Fibroblast of lung (primary cell): Measurements from ENCODE around the gene EPB41. TPM values are rescaled to one million over a fixed set of nuclear protein-coding genes. Genes with fewer than 3 reads are reported as not detected.
"Not testable (repeated sequence)": the region's sequence is repeated elsewhere in the genome, so short reads cannot be mapped to it uniquely, and the experiment has no call there.

Experiments
- DNase-seq, 2 donors: peaks; one replicate each; pipeline versions ENCODE4 v3.0.0 to v3.0.0-alpha.2; 2010; ENCODE audit warnings: low read depth in 2 of 2
- H2AFZ ChIP-seq: 2 replicates; pipeline ENCODE4 v1.5.1; 2012; ENCODE audit warnings: low read length, control low read depth, inconsistent platforms
- H3K27ac ChIP-seq: 2 replicates; pipeline ENCODE4 v1.5.1; 2011; ENCODE audit warnings: low read length, control low read depth; ENCODE audit not compliant: insufficient read depth
- H3K27me3 ChIP-seq: 2 replicates; pipeline ENCODE4 v1.5.1; 2011; ENCODE audit warnings: mild to moderate bottlenecking, low read length; ENCODE audit not compliant: control insufficient read depth, insufficient read depth
- H3K36me3 ChIP-seq: 2 replicates; pipeline ENCODE4 v1.5.1; 2011; ENCODE audit warnings: low read length; ENCODE audit not compliant: control insufficient read depth, insufficient read depth
- H3K4me1 ChIP-seq: 2 replicates; pipeline ENCODE4 v1.5.1; 2011; ENCODE audit warnings: low read length; ENCODE audit not compliant: control insufficient read depth, insufficient read depth; ENCODE audit errors: extremely low read depth
- H3K4me2 ChIP-seq: 2 replicates; pipeline ENCODE4 v1.5.1; 2011; ENCODE audit warnings: low read length, control low read depth; ENCODE audit not compliant: insufficient read depth; ENCODE audit errors: extremely low read depth
- H3K4me3 ChIP-seq, 4 experiments: fragments of 200-600 bp in 1 of 4; sonication (generic) in 1 of 4; replicated peaks in 1 of 4; 2 replicates each; pipeline ENCODE4 v1.5.1; 2011 to 2016; ENCODE audit warnings: low read length in 4 of 4, low read depth in 3 of 4, mild to moderate bottlenecking in 3 of 4, control low read depth in 2 of 4, inconsistent platforms in 1 of 4, mixed read lengths in 1 of 4; ENCODE audit not compliant: insufficient read depth in 1 of 4; ENCODE audit errors: control extremely low read depth in 1 of 4
- H3K79me2 ChIP-seq: 2 replicates; pipeline ENCODE4 v1.5.1; 2012; ENCODE audit warnings: mild to moderate bottlenecking, low read length, inconsistent platforms; ENCODE audit not compliant: control insufficient read depth, insufficient read depth
- H3K9ac ChIP-seq: 2 replicates; pipeline ENCODE4 v1.5.1; 2011; ENCODE audit warnings: mild to moderate bottlenecking, low read length, control low read depth; ENCODE audit not compliant: insufficient read depth
- H3K9me3 ChIP-seq: 2 replicates; pipeline ENCODE4 v1.5.1; 2012; ENCODE audit warnings: low read depth, low read length; ENCODE audit not compliant: control insufficient read depth, insufficient read depth
- H4K20me1 ChIP-seq: 2 replicates; pipeline ENCODE4 v1.5.1; 2011; ENCODE audit warnings: low read length; ENCODE audit not compliant: control insufficient read depth, insufficient read depth; ENCODE audit errors: extremely low read depth
- EZH2 ChIP-seq: IDR thresholded peaks from 2 replicates; pipeline ENCODE4 v1.5.1; 2012; ENCODE audit warnings: low read length, control low read depth, mild to moderate bottlenecking; ENCODE audit errors: missing control alignments
- polyA plus RNA-seq, 2 donors: library from polyadenylated mRNA; depleted of rRNA in 1 of 2; stranded (reverse) in 1 of 2; unstranded in 1 of 2; fragments of >200 nt; gene quantifications; 2 replicates each; pipeline ENCODE4 v1.2.1, GENCODE V29; 2011 to 2012; ENCODE audit warnings: missing spikeins in 1 of 2
- total RNA-seq: library from RNA; depleted of rRNA; stranded (reverse); fragments of >200 nt; gene quantifications from 2 replicates; pipeline ENCODE4 v1.2.1, GENCODE V29; 2014
- TF ChIP-seq, protein P1 (sequence below), 2 donors: IDR thresholded peaks in 1 of 2; conservative IDR thresholded peaks in 1 of 2; 1 replicate in 1 of 2; 2 replicates in 1 of 2; pipeline ENCODE4 v1.5.1; 2011 to 2012; ENCODE audit warnings: low read length in 2 of 2, control low read depth in 1 of 2, inconsistent platforms in 1 of 2, low read depth in 1 of 2, mild to moderate bottlenecking in 1 of 2

The EPB41 gene
- total and polyA plus RNA-seq, 2 donors (not counting 1 experiment from before 2014, with no cell fraction given): 7.4 to 38.0 TPM

DNA sequence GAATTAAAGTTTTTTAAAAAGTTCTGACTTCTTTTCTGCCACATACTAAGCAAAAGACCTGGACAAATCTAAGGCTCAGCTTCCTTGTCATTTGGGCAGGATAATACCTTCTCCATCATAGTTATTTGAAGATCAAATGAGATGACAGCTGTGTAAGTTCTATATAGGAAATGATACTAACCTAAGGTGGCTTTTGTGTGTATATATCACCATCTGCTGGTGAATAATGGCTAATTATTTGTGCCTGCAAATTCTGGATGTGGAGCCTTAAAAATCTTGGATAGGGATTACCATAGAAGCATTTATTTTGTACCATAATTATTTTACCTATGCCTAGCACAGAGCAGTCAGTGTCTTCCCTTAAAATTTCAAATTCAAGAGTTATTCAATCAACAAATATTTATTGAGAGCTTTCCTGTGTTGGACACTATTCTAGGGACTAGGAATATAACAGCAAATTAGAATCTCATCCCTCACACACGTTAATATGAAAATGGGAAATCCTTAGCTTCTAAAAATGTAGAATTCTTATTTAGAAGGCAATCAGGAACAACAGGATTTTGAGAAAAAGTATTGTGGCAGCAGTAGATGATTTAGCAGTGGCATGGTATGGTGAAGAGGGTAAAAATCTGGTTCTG, 119.6 kb downstream of the EPB41 start:
- H3K4me1 ChIP-seq: no peaks in the 10 kb centered on the region
- H4K20me1 ChIP-seq: no peaks in the 10 kb centered on the region
- TF ChIP-seq, protein P1, sequence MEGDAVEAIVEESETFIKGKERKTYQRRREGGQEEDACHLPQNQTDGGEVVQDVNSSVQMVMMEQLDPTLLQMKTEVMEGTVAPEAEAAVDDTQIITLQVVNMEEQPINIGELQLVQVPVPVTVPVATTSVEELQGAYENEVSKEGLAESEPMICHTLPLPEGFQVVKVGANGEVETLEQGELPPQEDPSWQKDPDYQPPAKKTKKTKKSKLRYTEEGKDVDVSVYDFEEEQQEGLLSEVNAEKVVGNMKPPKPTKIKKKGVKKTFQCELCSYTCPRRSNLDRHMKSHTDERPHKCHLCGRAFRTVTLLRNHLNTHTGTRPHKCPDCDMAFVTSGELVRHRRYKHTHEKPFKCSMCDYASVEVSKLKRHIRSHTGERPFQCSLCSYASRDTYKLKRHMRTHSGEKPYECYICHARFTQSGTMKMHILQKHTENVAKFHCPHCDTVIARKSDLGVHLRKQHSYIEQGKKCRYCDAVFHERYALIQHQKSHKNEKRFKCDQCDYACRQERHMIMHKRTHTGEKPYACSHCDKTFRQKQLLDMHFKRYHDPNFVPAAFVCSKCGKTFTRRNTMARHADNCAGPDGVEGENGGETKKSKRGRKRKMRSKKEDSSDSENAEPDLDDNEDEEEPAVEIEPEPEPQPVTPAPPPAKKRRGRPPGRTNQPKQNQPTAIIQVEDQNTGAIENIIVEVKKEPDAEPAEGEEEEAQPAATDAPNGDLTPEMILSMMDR (conservative IDR thresholded peaks at IDR 0.05 in 1 of 2, IDR thresholded peaks at IDR 0.05 in 1 of 2; ENCODE audit: low read depth in 1 of 2, low read length in 2 of 2): peak; percentile 42 to 57
- no peak for TF ChIP-seq EZH2
- no peak overlapping the region for H3K4me2 ChIP-seq
- no peaks in the 10 kb centered on the region for H3K27me3 ChIP-seq
- H3K36me3 ChIP-seq: no peaks in the 10 kb centered on the region
- no peaks in the 10 kb centered on the region for H3K9me3 ChIP-seq
- H3K9ac ChIP-seq: no peak overlapping the region
- no peak overlapping the region for H3K27ac ChIP-seq
- no peaks in the 10 kb centered on the region for H3K79me2 ChIP-seq
- DNase-seq: peak; percentile 30 to 72
- no peak overlapping the region for H3K4me3 ChIP-seq
- no peak overlapping the region for H2AFZ ChIP-seq

DNA sequence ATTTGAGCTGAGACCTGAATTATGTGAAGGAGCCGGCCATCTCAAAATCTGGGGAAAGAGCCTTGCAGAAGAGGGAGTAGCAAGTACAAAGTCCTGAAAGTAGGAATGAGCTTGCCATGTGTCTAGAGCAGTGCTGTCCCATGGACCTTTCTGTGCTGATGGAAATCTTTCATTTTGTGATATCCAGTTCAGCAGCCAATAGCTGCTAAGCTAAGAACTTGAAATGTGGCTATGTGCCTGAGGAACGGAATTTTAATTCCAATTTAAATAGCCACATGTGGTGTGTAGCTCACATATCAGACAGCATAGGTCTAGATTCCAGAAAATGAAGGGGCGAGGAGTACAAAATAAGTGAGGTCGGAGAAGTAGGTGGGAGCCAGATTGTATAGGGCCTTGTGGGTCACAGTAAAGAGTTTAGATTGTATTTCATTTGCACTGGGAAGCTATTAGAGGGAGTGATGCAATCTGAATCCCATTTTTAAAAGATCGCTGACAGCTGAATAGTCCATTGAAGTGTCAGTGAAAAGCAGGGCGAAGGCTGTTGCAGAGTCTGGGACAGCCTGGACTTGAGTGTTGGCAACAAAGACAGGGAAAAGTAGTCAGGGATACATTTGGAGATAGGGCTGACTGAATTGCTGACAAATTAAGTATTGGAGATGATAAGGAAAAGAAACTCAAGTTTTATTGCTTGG, 129.1 kb downstream of the EPB41 start:
- H3K27ac ChIP-seq: no peak overlapping the region
- H3K9ac ChIP-seq: no peak overlapping the region

DNA sequence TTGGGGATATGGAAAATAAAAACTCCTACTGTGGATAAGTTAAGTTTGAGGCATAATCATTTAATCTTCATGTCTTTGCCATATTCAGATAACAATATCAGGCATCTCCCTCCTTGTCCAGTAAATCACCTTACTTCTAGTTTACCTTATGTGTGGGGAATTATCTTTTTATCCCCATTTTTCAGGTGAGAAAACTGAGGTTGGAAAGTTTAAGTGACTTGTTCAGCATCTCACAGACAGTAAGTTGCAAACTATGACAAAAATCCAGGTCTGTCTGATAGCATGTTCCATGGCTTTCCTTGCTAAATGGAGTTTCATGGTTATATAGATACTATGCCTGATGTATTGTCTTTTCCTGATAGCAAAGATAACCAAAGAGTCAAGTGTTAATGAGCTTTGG, 129.6 kb downstream of the EPB41 start:
- Histone ChIP-seq H3K36me3 (no peaks in the 10 kb centered on the region), H3K4me2 (no peak overlapping the region), H2AFZ (no peak overlapping the region), H3K27ac (no peak overlapping the region), H4K20me1 (no peaks in the 10 kb centered on the region), H3K9ac (no peak overlapping the region), H3K4me1 (no peaks in the 10 kb centered on the region), H3K9me3 (no peaks in the 10 kb centered on the region), H3K27me3 (no peaks in the 10 kb centered on the region), H3K79me2 (no peaks in the 10 kb centered on the region), H3K4me3 (no peak overlapping the region)
- no peak for DNase-seq
- TF ChIP-seq EZH2: no peak
- TF ChIP-seq, protein P1 (conservative IDR thresholded peaks at IDR 0.05 in 1 of 2, IDR thresholded peaks at IDR 0.05 in 1 of 2; ENCODE audit: low read depth in 1 of 2, low read length in 2 of 2): no peak

More for the DNA sequence above, 129.1 kb downstream of the EPB41 start:
- H4K20me1 ChIP-seq: no peaks in the 10 kb centered on the region
- no peaks in the 10 kb centered on the region for H3K9me3 ChIP-seq
- H3K27me3 ChIP-seq: no peaks in the 10 kb centered on the region
- TF ChIP-seq EZH2: no peak
- TF ChIP-seq, protein P1 (conservative IDR thresholded peaks at IDR 0.05 in 1 of 2, IDR thresholded peaks at IDR 0.05 in 1 of 2; ENCODE audit: low read depth in 1 of 2, low read length in 2 of 2): no peak
- H3K79me2 ChIP-seq: no peaks in the 10 kb centered on the region
- peak in 1 of 2 donors; percentile 69 for DNase-seq
- no peaks in the 10 kb centered on the region for H3K4me1 ChIP-seq
- H3K4me2 ChIP-seq: no peak overlapping the region
- H2AFZ ChIP-seq: no peak overlapping the region
- H3K4me3 ChIP-seq: no peak overlapping the region
- no peaks in the 10 kb centered on the region for H3K36me3 ChIP-seq

DNA sequence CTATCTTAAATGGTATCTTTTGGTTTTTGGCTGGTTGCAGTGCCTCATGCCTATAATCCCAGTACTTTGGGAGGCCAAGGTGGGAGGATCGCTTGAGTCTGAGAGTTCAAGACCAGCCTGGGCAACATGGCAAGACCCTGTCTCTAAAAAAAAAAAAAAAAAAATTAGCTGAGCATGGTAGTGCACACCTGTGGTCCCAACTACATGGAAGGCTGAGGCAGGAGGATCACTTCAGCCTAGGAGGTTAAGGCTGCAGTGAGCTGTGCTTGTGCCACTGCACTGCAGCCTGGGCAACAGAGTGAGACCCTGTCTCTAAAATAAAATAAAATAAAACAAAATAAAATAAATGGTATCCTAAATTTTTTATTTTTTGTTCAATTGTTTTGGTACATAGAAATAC, 131.3 kb downstream of the EPB41 start:
- not testable (repeated sequence) for H3K9me3 ChIP-seq, H3K9ac ChIP-seq, H3K79me2 ChIP-seq, H2AFZ ChIP-seq, H3K27ac ChIP-seq, H3K4me1 ChIP-seq, H3K4me2 ChIP-seq, H4K20me1 ChIP-seq, DNase-seq, H3K4me3 ChIP-seq, H3K36me3 ChIP-seq, H3K27me3 ChIP-seq
